ENCODE measurements around the gene CC2D1B. TPM values are rescaled to one million over a fixed set of nuclear protein-coding genes. Genes with fewer than 3 reads are reported as not detected.

Gene CC2D1B
- total RNA-seq, 4 donors from 2014 or later = 9.5 to 39.4 (median 19.5) TPM

DNA sequence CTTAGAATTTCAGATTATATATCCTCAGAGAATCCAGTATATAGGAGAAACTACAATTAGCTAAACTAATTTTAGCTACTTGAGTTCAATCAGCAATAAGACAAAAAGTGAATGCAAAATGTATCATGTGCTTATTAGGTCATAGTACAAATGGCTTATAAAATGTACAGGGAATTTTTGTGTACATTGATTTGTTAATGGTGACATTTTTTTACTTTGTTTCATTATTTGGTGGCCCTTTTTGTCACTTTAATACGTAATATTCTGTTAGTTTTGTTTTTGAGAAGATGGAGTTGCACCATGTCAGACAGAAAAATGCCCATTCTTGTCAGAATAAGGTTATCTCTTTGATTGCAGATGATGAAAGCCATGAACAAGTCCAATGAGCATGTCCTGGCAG is 33.6 kb downstream of the CC2D1B start:
- Histone ChIP-seq H3K27ac (no peak overlapping the region), H3K9me3 (no peaks in the 10 kb centered on the region), H3K36me3 (no peaks in the 10 kb centered on the region), H3K27me3 (no peaks in the 10 kb centered on the region), H3K4me3 (no peak overlapping the region), H3K4me1 (no peaks in the 10 kb centered on the region)
- no peak for DNase-seq
- TF ChIP-seq, protein P1, sequence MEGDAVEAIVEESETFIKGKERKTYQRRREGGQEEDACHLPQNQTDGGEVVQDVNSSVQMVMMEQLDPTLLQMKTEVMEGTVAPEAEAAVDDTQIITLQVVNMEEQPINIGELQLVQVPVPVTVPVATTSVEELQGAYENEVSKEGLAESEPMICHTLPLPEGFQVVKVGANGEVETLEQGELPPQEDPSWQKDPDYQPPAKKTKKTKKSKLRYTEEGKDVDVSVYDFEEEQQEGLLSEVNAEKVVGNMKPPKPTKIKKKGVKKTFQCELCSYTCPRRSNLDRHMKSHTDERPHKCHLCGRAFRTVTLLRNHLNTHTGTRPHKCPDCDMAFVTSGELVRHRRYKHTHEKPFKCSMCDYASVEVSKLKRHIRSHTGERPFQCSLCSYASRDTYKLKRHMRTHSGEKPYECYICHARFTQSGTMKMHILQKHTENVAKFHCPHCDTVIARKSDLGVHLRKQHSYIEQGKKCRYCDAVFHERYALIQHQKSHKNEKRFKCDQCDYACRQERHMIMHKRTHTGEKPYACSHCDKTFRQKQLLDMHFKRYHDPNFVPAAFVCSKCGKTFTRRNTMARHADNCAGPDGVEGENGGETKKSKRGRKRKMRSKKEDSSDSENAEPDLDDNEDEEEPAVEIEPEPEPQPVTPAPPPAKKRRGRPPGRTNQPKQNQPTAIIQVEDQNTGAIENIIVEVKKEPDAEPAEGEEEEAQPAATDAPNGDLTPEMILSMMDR (IDR thresholded peaks at IDR 0.05) = no peak
- no peak for TF ChIP-seq POLR2A (IDR thresholded peaks at IDR 0.05)
- intact Hi-C loops (cut with DNase I; ENCODE audit: low total_unique reads) = no loop called here

DNA sequence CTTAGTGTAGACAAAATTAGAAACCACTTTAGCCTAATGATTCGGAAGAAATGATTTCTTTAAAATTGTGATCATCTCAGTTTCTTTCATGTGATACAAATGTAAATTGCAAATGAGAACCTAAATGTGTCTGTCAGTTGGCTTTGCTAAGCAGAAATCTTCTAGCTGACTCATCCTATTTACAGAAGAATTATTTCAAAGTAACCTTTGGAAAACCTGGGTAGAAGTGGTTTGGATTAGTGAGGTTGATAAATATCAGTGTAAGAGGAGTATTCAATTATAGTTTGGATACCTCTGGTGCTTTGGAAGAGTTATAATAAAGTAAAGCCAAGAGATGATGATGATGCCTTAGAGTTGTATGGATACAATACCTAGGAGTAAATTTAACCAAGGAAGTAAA is 37.4 kb downstream of the CC2D1B start:
- H3K36me3 ChIP-seq = no peaks in the 10 kb centered on the region
- no peak overlapping the region for H3K4me3 ChIP-seq
- H3K27me3 ChIP-seq = no peaks in the 10 kb centered on the region
- intact Hi-C loops (cut with DNase I; ENCODE audit: low total_unique reads) = no loop called here
- no peak overlapping the region for H3K27ac ChIP-seq
- no peak for DNase-seq
- no peaks in the 10 kb centered on the region for H3K9me3 ChIP-seq
- H3K4me1 ChIP-seq = no peaks in the 10 kb centered on the region
- TF ChIP-seq, protein P1 (IDR thresholded peaks at IDR 0.05) = no peak
- TF ChIP-seq POLR2A (IDR thresholded peaks at IDR 0.05) = no peak

DNA sequence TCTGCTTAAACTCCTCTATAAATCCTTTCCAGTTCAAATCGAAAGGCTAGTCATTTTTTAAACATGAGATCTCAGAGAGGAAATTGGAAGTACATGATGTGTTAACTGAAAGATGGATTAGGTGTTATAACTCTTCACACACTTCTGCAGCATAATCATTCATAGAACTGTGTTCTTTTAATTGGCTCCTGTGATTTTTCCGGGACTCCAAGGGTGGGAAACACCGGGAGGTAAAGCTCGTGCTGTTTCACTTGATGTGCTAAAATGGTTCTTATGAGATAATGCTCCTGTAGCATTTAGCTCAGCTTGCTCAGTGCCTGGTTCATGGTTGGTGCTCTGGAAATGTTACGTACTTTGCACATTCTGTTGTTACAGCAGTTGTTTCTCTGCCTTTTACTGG is 40.2 kb downstream of the CC2D1B start:
- Histone ChIP-seq H3K9me3 (no peaks in the 10 kb centered on the region), H3K4me1 (no peaks in the 10 kb centered on the region), H3K4me3 (no peak overlapping the region), H3K27me3 (no peaks in the 10 kb centered on the region), H3K36me3 (no peaks in the 10 kb centered on the region), H3K27ac (no peak overlapping the region)
- DNase-seq = no peak
- no peak for TF ChIP-seq POLR2A (IDR thresholded peaks at IDR 0.05)
- TF ChIP-seq, protein P1 (IDR thresholded peaks at IDR 0.05) = no peak
- intact Hi-C loops (cut with DNase I; ENCODE audit: low total_unique reads) = no loop called here

DNA sequence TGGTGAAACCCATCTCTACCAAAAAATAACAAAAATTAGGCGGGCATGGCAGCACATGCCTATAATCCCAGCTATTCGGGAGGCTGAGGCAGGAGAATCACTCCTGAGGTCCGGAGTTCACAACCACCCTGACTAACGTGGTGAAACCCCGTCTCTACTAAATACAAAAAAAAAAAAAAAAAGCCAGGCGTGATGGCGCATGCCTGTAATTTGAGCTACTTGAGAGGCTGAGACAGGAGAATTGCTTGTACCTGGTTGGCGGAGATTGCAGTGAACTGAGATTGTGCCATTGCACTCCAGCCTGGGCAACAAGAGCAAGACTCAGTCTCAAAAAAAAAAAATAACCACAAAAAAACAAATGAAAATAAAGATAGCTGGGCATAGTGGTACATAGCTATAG is 42.3 kb downstream of the CC2D1B start:
- TF ChIP-seq POLR2A (IDR thresholded peaks at IDR 0.05) = no peak
- TF ChIP-seq, protein P1 (IDR thresholded peaks at IDR 0.05) = no peak
- Histone ChIP-seq H3K4me1 (no peaks in the 10 kb centered on the region), H3K27ac (no peak overlapping the region), H3K27me3 (no peaks in the 10 kb centered on the region), H3K36me3 (no peaks in the 10 kb centered on the region), H3K4me3 (no peak overlapping the region), H3K9me3 (no peaks in the 10 kb centered on the region)
- intact Hi-C loops (cut with DNase I; ENCODE audit: low total_unique reads) = no loop called here
- DNase-seq = no peak

DNA sequence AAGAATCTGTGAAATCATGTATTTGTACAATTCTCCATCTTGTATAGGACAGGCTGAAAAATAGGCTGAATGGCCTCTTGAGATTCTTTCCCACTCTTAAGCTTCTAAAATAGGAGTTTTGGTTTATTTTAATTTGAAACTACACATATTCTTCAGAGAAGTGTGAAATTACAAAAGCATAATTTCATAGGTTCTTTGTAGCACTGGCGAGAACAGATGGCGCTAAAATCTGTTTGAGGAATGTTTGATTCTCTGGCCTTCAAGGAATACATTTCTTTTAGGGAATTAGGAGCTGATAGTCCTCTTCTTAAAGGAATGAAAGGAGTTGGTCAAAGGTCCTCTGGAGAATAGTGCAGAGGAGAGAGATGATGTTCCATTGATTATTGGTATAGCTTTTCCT is 44.9 kb downstream of the CC2D1B start:
- Histone ChIP-seq H3K4me3 (no peak overlapping the region), H3K9me3 (no peaks in the 10 kb centered on the region), H3K4me1 (no peaks in the 10 kb centered on the region), H3K27ac (no peak overlapping the region), H3K36me3 (no peaks in the 10 kb centered on the region), H3K27me3 (no peaks in the 10 kb centered on the region)
- TF ChIP-seq POLR2A (IDR thresholded peaks at IDR 0.05) = no peak
- TF ChIP-seq, protein P1 (IDR thresholded peaks at IDR 0.05) = no peak
- intact Hi-C loops (cut with DNase I; ENCODE audit: low total_unique reads) = no loop called here
- DNase-seq = no peak
